Measurements from ENCODE around the gene TMEM9B. TPM values are rescaled to one million over a fixed set of nuclear protein-coding genes. Genes with fewer than 3 reads are reported as not detected.
"Not testable (repeated sequence)": the region's sequence is repeated elsewhere in the genome, so short reads cannot be mapped to it uniquely, and the experiment has no call there.

The TMEM9B gene
- total RNA-seq, 2 donors from 2014 or later: 27.9 to 35.3 TPM

GRCh38 chr11:8985462-8985861, 21.2 kb upstream of the TMEM9B start:
- Histone ChIP-seq H3K4me1 (ENCODE audit: control insufficient read depth in 1 of 2, low read depth in 2 of 2) (peaks cover 0 to 6% of the 10 kb centered on the region in 2 donors), H3K36me3 (no peaks in the 10 kb centered on the region), H3K9me3 (no peaks in the 10 kb centered on the region), H3K27me3 (replicated peaks; ENCODE audit: insufficient read depth) (no peaks in the 10 kb centered on the region), H3K27ac (no peak overlapping the region), H3K4me3 (no peak overlapping the region)
- ATAC-seq (ENCODE audit: insufficient number of reproducible peaks, low FRiP score, low read depth) (no peak), DNase-seq (ENCODE audit: low spot score) (no peak)
- TF ChIP-seq, protein P1, sequence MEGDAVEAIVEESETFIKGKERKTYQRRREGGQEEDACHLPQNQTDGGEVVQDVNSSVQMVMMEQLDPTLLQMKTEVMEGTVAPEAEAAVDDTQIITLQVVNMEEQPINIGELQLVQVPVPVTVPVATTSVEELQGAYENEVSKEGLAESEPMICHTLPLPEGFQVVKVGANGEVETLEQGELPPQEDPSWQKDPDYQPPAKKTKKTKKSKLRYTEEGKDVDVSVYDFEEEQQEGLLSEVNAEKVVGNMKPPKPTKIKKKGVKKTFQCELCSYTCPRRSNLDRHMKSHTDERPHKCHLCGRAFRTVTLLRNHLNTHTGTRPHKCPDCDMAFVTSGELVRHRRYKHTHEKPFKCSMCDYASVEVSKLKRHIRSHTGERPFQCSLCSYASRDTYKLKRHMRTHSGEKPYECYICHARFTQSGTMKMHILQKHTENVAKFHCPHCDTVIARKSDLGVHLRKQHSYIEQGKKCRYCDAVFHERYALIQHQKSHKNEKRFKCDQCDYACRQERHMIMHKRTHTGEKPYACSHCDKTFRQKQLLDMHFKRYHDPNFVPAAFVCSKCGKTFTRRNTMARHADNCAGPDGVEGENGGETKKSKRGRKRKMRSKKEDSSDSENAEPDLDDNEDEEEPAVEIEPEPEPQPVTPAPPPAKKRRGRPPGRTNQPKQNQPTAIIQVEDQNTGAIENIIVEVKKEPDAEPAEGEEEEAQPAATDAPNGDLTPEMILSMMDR (IDR thresholded peaks at IDR 0.05): no peak

GRCh38 chr11:8983552-8983951, 19.3 kb upstream of the TMEM9B start:
- no peak for DNase-seq (ENCODE audit: low spot score)
- no peak overlapping the region for H3K27ac ChIP-seq
- no peak for ATAC-seq (ENCODE audit: insufficient number of reproducible peaks, low FRiP score, low read depth)
- H3K4me3 ChIP-seq: no peak overlapping the region
- H3K36me3 ChIP-seq: no peaks in the 10 kb centered on the region
- TF ChIP-seq, protein P1 (IDR thresholded peaks at IDR 0.05): no peak
- H3K9me3 ChIP-seq: no peaks in the 10 kb centered on the region
- no peaks in the 10 kb centered on the region for H3K27me3 ChIP-seq (replicated peaks; ENCODE audit: insufficient read depth)
- H3K4me1 ChIP-seq (ENCODE audit: control insufficient read depth in 1 of 2, low read depth in 2 of 2): no peaks in the 10 kb centered on the region

DNA sequence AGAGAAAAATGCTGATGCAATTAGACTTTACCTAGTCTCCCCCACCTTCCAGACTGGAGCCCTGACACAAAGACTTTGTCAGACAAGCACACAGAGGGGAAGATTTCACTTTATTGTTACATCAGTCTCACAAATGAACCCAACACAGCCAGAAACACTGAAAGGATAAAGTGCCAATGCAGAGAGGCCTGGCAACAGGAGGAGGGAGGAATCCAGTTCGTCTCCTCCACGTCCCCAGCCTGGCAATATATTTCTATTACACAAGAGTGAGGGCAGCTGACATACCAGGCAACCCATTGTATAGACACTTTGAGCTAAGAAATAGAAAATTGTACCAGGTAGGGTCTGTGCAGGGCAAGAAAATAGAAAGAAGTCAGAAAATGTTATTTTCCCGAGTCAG, 16.2 kb upstream of the TMEM9B start:
- TF ChIP-seq, protein P1 (IDR thresholded peaks at IDR 0.05): no peak
- Histone ChIP-seq H3K4me3 (no peak overlapping the region), H3K27ac (no peak overlapping the region), H3K4me1 (ENCODE audit: control insufficient read depth in 1 of 2, low read depth in 2 of 2) (no peaks in the 10 kb centered on the region), H3K9me3 (no peaks in the 10 kb centered on the region), H3K27me3 (replicated peaks; ENCODE audit: insufficient read depth) (no peaks in the 10 kb centered on the region), H3K36me3 (no peaks in the 10 kb centered on the region)
- no peak for DNase-seq (ENCODE audit: low spot score)
- ATAC-seq (ENCODE audit: insufficient number of reproducible peaks, low FRiP score, low read depth): no peak

GRCh38 chr11:8979365-8979764, 15.1 kb upstream of the TMEM9B start:
- ATAC-seq (ENCODE audit: insufficient number of reproducible peaks, low FRiP score, low read depth); H3K27me3 ChIP-seq (replicated peaks; ENCODE audit: insufficient read depth); H3K36me3 ChIP-seq; DNase-seq (ENCODE audit: low spot score); H3K4me1 ChIP-seq (ENCODE audit: control insufficient read depth in 1 of 2, low read depth in 2 of 2); H3K4me3 ChIP-seq; H3K27ac ChIP-seq; H3K9me3 ChIP-seq: not testable (repeated sequence)

GRCh38 chr11:8973121-8973520, 8.9 kb upstream of the TMEM9B start:
- Histone ChIP-seq H3K27ac (no peak overlapping the region), H3K27me3 (replicated peaks; ENCODE audit: insufficient read depth) (no peaks in the 10 kb centered on the region), H3K4me1 (ENCODE audit: control insufficient read depth in 1 of 2, low read depth in 2 of 2) (no peaks in the 10 kb centered on the region), H3K9me3 (no peaks in the 10 kb centered on the region), H3K4me3 (no peak overlapping the region), H3K36me3 (no peaks in the 10 kb centered on the region)
- TF ChIP-seq, protein P1 (IDR thresholded peaks at IDR 0.05): no peak
- ATAC-seq (ENCODE audit: insufficient number of reproducible peaks, low FRiP score, low read depth) (no peak), DNase-seq (ENCODE audit: low spot score) (no peak)

GRCh38 chr11:8971924-8972316, 7.7 kb upstream of the TMEM9B start:
- Histone ChIP-seq H3K9me3 (no peaks in the 10 kb centered on the region), H3K4me3 (no peak overlapping the region), H3K27me3 (replicated peaks; ENCODE audit: insufficient read depth) (no peaks in the 10 kb centered on the region), H3K4me1 (ENCODE audit: control insufficient read depth in 1 of 2, low read depth in 2 of 2) (no peaks in the 10 kb centered on the region), H3K27ac (no peak overlapping the region), H3K36me3 (no peaks in the 10 kb centered on the region)
- no peak for ATAC-seq (ENCODE audit: insufficient number of reproducible peaks, low FRiP score, low read depth)
- no peak for DNase-seq (ENCODE audit: low spot score)
- TF ChIP-seq, protein P1 (IDR thresholded peaks at IDR 0.05): no peak

Measured in thoracic aorta (tissue), 2 donors.